Bone marrow (tissue), 2 donors: ENCODE data around the gene CAPZA1.
"Not testable (repeated sequence)": the region's sequence is repeated elsewhere in the genome, so short reads cannot be mapped to it uniquely, and the experiment has no call there.

ENCODE experiments used
- DNase-seq, 2 donors: peaks; one replicate each; lab custom pipeline; 2025; lab: John Stamatoyannopoulos, UW

The CAPZA1 gene

DNA sequence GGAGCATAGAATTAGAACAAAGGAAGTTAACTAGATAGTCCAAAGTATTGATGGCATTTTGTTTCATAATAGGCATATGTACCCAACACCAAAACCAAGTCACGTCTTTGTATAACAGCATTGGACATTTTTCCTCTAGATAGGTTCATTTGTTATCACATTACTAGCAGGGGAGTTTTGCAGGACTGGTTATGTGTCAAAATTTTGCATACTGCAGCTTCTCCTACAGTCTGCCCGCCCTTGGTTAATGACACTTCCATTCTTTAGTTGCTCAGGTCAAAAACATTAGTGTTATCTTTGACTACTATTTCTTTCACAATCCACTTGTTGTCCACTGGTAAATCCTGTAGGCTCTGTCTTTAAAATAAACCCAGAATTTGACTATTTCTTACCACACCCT is 8.9 kb downstream of the CAPZA1 start:
- DNase-seq = no peak

DNA sequence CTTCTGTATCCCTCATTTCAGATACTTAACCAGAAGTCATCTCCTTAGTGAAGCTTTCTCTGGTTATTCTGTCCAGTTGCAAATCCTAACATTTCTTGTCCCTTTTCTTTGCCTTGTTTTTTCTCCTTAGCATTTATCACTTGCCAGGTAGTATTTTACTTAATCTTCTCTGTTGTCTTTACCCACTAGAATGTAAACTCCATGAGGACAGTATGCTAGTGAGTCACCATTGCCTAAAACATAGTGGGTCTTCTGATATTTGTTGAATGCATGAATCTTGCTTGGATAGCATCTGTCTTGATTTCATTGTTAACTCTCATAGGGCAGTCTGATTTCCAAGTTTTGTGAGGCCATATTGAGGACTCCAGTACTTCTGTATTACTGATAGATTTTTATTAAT is 9.6 kb downstream of the CAPZA1 start:
- no peak for DNase-seq

DNA sequence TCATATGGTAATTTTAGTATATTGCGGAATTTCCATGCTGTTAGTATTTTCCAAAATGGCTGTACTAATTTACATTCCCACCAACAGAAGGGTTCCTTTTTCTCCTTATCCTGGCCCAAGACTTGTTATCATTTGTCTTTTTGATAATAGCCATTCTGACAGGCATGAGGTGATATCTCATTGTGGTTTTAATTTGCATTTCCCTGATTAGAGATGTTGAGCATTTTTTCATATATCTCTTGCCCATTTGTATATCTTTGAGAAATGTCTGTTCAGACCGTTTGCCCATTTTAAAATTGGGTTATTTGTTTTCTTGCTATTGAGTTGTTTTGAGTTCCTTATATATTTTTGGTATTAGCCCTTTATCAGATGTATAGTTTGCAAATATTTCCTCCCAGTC is 14.0 kb downstream of the CAPZA1 start:
- DNase-seq = no peak

DNA sequence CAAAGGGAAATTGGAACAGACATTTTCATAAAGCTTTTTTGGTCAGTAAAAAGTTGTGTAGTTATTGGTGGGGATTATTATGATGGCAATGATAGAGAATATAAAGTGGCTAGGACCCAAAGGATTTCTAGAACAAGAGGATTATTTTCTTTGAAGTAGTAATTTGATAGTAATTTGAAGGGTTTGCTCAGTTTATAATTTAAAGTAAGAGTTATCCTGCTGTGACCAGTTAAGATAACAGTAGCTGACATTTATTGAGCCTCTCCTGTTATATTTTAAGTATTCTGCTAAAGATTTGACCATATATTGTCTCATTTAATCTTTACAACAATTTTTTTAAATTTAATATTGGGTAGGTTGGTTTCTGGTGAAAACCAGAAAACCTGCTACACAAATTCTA is 14.7 kb downstream of the CAPZA1 start:
- DNase-seq = no peak

DNA sequence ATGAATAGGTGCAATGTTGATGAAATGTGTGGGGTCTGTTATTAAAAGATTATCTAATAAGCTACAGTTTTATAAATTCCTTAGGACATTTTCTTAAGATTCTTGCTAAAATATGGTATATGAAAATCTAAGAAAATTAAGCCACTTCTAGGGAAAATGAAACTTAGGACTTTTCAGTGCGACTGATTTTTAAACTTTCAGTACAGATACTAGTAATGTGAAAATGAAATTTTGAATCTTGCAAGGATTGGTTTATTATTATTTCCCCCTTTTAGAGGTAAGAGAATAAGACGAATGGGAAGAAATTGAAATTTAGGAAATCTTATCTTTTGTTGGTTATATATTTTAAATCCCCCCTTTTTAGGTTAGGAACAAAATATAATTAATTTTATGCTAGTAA is 16.4 kb downstream of the CAPZA1 start:
- DNase-seq = no peak

DNA sequence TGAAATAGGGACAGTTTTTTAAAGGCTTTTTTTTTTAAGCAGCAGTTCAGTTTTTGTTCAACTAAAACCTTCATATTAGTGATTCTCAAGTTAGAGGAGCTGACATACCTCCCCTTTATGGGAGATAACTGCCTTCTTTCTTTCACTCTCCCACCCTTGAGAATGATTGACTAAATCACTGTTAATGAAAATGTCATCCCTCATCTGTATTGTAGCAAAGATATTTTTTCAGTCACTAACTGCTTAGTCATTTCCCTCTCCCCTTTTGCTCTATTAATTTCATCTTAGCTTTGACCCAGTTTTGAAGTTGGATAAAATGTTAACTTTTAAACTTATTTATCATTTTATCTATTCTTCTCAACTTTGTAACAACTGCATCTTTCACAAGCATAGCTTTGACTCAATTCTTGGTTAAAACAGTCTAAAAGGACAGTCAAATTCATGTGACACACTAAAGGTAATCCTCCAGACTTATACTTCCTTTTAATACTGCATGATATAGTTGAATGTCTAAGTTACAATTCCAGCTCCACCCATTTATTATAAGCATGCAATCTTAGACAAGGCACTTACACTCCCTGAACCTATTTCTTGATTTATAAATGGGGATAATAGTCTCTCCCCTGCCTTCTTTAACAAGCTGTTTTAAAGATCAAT is 17.1 kb downstream of the CAPZA1 start:
- no peak for DNase-seq

DNA sequence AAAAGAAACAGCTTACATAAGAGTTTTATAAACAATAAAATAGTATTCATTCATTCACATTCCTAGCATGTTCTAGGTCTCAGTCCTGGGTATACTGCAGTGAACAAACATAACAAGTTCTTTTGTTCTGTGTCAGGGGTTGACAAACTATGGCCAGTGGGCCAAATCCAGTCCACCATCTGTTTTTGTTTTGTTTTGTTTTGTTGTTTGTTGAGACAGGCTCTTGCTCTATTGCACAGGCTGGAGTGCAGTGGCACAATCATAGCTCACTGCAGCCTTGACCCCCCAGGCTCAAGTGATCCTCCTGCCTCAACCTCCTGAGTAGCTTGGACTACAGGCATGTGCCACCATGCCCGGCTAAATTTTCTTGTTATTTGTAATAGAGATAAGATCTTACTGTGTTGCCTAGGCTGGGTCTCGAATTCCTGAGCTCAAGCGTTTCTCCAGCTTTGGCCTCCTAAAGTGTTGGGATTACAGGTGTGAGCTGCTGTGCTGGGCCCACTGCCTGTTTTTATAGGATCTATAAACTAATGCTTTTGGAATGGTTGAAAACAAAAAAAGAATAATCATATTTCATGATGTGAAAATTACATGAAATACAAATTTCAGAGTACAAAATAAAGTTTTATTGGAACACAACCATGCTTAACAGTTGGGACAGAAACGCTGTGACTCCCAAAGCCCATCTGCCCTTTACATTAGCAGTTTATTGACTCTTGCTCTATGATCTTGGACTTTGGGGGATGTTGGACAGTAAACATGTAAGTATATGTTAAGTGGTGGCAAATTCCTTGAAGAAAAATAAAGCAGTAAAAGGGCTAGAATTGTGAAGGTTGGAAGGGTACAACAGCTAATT is 17.9 kb downstream of the CAPZA1 start:
- DNase-seq = no peak

DNA sequence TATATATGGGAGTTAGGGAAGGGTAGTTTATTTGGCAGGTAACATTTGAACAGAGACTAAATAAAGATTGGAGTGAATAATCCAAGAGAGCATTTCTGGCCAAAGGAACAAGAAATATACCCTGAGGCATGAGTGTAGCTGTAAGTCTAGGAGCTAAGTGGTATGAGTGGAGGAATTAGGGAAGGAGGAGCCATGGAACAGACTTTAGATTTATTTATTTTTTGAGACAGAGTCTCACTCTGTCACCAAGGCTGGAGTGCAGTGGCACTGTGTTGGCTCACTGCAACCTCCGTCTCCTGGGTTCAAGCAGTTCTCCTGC is 18.4 kb downstream of the CAPZA1 start:
- no peak for DNase-seq

DNA sequence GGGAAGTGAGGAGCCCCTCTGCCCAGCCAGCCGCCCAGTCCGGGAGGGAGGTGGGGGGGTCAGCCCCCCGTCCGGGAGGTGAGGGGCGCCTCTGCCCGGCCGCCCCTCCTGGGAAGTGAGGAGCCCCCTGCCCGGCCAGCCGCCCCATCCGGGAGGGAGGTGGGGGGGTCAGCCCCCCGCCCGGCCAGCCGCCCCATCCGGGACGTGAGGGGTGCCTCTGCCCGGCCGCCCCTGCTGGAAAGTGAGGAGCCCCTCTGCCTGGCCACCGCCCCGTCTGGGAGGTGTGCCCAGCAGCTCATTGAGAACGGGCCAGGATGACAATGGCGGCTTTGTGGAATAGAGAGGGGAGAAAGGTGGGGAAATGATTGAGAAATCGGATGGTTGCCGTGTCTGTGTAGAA is 20.8 kb downstream of the CAPZA1 start:
- not testable (repeated sequence) for DNase-seq

DNA sequence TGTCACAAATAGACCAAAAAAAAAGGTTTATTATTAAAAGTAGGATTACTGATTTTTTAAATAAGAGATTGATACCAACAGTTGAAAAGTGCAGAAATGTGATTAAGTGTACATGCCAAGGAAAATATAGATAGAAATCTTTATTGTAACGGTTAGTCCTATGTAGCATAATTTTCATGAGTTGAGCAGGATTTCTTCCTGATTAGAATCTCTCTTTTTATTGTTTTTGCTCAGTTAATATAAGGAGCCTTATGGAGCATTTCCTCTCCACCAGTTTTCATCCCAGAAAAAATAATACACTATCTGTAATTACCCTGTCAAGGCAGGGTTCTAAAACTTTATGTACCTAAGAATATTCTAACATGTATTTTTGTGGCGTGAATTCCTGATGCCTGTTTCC is 23.4 kb downstream of the CAPZA1 start:
- DNase-seq = no peak

DNA sequence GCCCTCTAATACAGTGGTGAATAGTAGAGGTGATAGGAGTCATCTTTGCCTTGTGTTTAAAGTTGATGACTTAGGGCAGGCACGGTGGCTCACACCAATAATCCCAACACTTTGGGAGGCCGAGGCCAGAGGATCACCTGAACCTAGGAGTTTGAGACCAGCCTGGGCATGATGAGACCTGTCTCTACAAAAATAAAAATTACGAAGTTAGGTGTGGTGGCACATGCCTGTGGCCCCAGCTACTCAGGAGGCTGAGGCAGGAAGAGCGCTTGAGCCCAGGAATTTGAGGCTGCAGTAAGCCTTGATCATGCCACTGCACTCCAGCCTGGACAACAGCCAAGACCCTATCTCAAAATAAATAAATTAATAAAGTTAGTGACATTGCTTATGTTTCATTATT is 26.6 kb downstream of the CAPZA1 start:
- DNase-seq = no peak

DNA sequence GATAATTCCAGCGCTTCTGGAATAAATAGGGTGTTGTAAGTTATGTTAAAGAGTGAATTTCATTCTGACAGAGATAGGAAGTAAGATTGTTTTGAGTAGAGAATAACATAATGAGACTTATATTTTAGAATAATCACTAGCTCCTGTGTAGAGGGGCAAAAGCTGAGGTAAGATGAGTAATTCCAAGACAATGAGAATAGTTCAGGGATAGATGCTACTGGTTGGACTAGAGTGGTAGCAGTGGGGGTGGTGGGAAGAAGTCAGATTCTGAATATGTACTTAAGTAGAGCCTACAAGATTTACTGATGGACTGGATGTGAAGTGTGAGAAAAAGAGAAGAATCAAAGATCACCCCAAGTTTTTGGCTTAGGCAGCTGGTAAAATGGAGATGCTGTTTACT is 31.6 kb downstream of the CAPZA1 start:
- DNase-seq = no peak

DNA sequence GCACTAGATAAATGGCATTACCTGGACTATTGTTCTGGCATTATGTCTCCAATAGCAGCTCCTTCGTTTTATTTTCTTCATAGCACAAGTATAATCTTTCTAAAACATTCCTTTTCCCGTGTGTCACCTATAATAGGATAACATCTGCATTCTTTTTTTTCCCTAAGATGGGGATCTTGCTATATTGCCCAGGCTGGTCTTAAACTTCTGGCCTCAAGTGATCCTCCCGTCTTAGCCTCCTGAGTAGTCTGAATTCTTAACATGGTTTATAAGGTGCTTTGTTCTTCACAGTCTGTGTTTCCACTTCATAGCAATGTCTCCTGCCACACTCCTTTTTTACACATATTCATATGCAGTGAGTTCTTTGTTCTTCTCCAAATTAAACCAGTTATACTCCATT is 46.2 kb downstream of the CAPZA1 start:
- no peak for DNase-seq

DNA sequence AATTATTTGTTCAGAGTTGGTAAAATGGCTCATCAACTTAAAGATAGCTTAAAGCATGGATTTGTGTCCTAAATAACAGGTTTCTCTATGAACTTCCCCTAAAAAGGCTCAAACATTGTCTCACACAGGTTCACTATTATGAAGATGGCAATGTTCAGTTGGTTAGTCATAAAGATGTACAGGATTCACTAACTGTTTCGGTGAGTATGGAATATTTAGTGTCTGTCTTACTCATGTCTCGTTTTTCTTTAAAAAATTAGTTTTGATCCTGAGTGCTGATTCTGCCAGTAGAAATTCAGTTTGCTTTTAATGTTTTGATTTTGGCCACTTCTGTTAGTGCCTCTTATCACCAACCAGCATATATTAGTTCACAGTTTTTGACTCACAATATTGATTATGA is 47.3 kb downstream of the CAPZA1 start:
- no peak for DNase-seq

DNA sequence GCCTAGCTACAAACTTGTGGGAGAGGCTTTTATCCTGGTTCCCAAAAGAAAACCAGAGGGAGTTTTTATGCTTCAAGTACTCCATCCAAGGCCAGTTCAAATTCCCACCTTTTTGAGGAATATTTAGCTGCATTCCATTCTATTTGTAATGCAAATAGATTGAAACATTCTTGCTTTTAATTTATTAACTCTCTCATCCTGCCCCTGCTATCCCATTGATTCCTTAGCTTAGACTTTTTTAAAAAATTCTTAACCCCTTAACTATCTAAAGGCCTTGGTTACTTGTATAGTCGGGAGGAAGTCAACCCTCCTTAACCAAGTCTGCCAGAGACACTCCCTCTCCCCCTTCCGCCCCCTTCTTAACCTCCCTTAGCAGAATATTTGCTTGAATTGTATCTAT is 52.4 kb downstream of the CAPZA1 start:
- no peak for DNase-seq

DNA sequence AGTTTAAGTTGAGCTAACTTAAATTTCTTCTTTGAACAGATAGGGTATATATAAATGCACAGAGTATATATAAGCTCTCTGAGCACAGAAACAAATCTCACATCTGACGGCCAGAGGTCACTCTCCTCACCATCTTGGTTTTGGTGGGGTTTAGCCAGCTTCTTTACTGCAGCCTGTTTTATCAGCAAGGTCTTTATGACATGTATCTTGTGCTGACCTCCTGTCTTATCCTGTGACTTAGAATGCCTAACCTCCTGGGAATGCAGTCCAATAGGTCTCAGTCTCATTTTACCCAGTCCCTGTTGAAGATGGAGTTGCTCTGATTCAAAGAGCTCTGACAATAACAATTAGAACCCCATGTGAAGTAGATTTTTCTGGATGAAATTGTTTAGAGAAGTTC is 53.2 kb downstream of the CAPZA1 start:
- no peak for DNase-seq

DNA sequence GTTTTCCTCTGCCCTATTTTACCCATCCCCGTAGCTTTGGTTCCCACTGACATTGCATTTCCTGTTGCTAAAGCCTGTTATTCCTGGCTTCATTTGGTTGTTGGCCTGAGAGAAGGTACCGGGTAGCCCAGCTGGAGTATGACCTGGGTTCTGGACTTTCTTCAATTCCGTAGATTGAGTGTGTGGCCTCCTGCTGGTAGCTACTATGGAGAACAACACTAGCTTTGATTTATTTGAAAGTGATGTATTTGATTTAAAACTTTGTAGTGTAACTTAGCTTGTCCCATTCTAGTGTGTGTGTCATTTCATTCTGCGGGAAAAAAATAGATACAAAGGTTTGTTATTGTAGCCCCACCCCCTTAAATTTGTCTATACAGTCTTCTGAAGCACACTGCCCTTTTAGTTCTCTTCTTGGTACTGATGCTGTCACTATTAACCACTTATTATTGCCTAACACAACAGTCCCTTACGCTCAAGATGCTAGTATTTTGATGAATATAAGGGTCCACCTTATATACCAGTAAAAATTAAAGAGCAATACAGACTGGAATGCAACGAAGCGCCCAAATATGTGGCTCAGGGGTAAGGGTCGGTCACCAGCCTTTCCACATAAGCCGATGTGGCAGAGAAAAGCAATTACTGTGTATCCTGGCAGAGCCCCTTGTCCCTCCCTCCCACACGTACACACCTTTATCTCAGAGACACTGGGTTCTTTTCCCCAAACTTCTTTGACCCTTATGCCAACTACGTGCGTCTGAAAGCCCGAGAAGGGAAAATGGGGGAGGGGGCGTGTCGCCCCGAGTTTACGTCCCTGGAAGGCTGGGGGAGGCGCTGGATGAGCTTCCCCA is 54.2 kb downstream of the CAPZA1 start:
- no peak for DNase-seq

DNA sequence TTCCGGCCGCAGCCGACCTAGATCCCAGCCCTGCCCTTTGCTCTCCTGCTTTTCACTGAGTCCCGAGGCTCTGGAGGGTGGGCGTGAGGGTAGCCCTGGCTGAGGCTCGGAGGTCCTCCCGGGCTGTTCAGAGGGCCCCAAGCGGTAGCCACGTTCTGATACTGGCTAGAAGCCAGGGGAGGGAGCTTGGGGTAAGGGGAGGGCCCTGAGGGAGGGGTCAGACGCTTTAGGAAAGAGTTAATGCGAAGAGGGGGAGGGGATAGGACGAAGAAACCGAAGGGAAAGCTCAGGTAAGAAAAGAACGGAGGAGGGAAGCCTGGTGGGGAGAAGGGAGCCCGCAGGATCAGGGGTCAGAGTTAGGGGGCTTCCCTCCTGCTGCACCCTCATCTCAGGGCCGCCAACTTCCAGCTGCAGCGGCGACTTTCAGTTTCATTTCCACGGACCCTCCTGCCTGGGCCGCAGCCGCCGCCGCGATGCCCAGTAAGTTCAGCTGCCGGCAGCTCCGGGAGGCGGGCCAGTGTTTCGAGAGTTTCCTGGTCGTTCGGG is 54.9 kb downstream of the CAPZA1 start, which contains the start of gene MOV10:
MOV10 (plus strand) TSS at position 220 of the 546 bp plus-strand sequence; CDS start at position 474, 254 bp downstream.
- peak; percentile 64 to 78 for DNase-seq

DNA sequence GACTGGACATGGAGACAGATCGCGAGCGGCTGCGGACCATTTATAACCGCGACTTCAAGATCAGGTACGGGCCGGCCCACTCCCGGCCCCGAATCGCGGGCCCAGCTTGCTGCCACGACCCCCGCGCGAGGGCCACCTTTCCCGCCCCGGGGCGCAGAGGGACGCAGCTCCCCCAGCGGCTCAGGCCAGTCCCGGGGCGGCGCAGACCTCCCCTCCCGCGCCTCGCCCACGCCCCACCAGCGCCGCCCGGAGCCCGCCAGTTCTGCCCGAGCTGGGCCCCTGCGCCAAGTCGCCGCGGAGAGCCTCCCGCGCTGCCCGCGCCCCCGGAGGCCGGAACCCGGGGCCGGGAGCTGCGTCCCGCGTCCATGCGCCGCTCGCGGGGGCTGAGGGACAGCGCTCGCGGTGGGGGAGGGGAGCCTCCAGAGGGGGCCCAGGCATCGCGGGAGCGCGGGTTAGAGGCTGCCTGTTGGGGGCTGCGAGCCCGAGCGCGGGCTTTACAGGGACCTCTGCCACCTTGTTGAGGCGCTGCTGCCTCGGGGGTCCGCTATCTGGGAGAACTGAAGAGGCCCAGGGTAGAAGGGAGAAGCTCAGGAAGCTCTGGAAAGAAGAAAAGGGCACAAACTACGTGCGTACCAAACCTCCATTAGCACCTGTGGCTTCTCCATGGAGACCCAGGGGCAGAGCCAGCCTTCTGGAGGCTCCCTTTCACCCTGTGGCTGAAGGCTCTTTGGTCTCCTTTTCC is 55.5 kb downstream of the CAPZA1 start:
- DNase-seq = no peak

DNA sequence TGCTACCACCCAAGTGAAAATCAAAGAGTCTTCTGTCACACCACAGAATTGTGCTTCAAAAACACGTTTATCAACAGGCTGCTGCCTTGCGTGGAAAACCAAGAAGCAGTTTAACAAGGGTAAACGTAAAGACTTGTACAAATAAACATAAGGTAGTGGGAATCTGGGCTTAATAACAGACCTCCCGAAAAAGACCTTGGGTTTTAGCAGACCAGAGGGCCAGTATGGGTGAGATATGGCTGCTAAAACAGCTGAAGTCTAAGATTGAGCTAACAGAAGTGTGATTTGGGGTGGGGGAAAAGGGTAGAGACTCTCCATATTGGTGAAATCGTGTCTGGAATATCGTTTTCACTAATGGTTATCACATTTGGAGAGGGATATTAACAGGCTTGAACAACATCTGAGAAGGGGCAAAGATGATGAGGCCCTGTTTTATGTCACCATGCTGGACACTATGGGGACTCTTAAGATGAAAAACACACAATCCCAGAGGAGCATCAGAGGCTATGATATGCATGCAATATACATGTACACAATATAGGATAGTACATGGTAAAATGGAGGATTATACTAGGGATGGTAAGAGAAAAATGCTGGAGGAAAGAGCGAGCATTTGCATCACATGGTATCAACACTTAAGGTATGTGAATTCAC is 56.2 kb downstream of the CAPZA1 start:
- no peak for DNase-seq

DNA sequence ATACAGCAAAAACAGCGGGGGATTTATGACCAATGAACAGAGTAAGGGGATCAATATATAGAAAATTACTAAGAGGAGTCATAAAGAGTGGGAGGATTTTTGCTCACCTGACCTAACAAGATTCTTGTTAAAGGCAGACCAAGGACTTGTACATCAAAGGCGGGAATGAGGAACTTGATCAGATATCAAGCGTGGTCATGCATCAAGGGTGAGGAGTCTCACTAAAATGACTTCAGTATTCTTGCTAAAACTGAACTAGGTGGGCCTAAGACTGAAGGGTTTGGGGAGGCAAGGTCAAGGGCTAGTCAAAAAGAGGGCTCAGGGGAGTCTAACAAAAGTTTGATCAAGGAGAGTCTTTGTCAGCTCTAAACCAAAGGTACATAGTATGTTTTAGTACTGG is 56.9 kb downstream of the CAPZA1 start:
- DNase-seq = no peak
